ENCODE results near the gene ARHGEF17. TPM values are rescaled to one million over a fixed set of nuclear protein-coding genes. Genes with fewer than 3 reads are reported as not detected.

ARHGEF17 gene
- polyA plus RNA-seq, 2 of the 4 experiments (the other 2 are of a cell fraction) = 7.0 to 16.2 TPM

- WGBS (ENCODE audit: missing lambda C conversion rate) = 93% methylated on average over 2 of the region's 2 CpGs
- DNase-seq (ENCODE audit: low read depth in 1 of 2, low spot score in 1 of 2) = no peak
- ChIA-PET CTCF (interaction anchor here (0.8 to 18.2 kb wide), 5 partner anchors 10 to 82 kb away, joined by 3 to 205 read pairs (median 15); partner anchors contain the start of gene ARHGEF17), POLR2A (no interaction called here)
- no peak overlapping the region for H3K4me3 ChIP-seq
- no peak for ATAC-seq
- TF ChIP-seq ZC3H11A (IDR thresholded peaks at IDR 0.05) (no peak), HES2 (IDR thresholded peaks at IDR 0.05) (no peak), HEYL (CRISPR knock-in tag; IDR thresholded peaks at IDR 0.05) (no peak), EHF (CRISPR knock-in tag; IDR thresholded peaks at IDR 0.05) (no peak), ESRRA (IDR thresholded peaks at IDR 0.05; ENCODE audit: borderline replicate concordance, low read length) (no peak), RARB (CRISPR knock-in tag; IDR thresholded peaks at IDR 0.05) (no peak), POLR2AphosphoS2 (conservative IDR thresholded peaks at IDR 0.05; ENCODE audit: low read length) (no peak)
- H3K9me3 ChIP-seq = no peaks in the 10 kb centered on the region
- H3K4me2 ChIP-seq = no peak overlapping the region
- H3K27ac ChIP-seq = 0 out of 6 replicates have a peak overlapping the region, but pooled peaks of 1 of the 2 experiments have one; percentile 6
- FAIRE-seq = no peak
- H3K4me1 ChIP-seq = peaks cover 9% of the 10 kb centered on the region; the same call in 2 of the 3 replicates
Measured at GRCh38 chr11:73324665-73325035, 16.6 kb downstream of the ARHGEF17 start.

- Histone ChIP-seq H3K4me2 (no peak overlapping the region), H3K4me1 (peaks cover 9% of the 10 kb centered on the region; the same call in 2 of the 3 replicates), H3K9me3 (no peaks in the 10 kb centered on the region), H3K4me3 (no peak overlapping the region), H3K27ac (no peak overlapping the region)
- FAIRE-seq (no peak), ATAC-seq (no peak), DNase-seq (ENCODE audit: low read depth in 1 of 2, low spot score in 1 of 2) (no peak)
- 93% methylated on average over 10 of the region's 13 CpGs for WGBS (ENCODE audit: missing lambda C conversion rate)
- ChIA-PET POLR2A (interaction anchor here (1.0 kb wide), 1 partner anchor 17 kb away, joined by 3 read pairs; no protein-coding TSS in a partner anchor), CTCF (interaction anchor here (0.8 to 18.2 kb wide), 6 partner anchors 10 to 600 kb away, joined by 3 to 205 read pairs (median 21); partner anchors contain the start of gene ARHGEF17)
- TF ChIP-seq REST (IDR thresholded peaks at IDR 0.05) (no peak), TFCP2L1 (CRISPR knock-in tag; IDR thresholded peaks at IDR 0.05) (no peak), NR3C1 (IDR thresholded peaks at IDR 0.05) (no peak), CEBPB (IDR thresholded peaks at IDR 0.05) (no peak), HDAC2 (IDR thresholded peaks at IDR 0.05) (no peak), RARB (CRISPR knock-in tag; IDR thresholded peaks at IDR 0.05) (no peak), EP300 (IDR thresholded peaks at IDR 0.05) (no peak)
Measured at GRCh38 chr11:73325036-73325981, 17.2 kb downstream of the ARHGEF17 start.

DNA sequence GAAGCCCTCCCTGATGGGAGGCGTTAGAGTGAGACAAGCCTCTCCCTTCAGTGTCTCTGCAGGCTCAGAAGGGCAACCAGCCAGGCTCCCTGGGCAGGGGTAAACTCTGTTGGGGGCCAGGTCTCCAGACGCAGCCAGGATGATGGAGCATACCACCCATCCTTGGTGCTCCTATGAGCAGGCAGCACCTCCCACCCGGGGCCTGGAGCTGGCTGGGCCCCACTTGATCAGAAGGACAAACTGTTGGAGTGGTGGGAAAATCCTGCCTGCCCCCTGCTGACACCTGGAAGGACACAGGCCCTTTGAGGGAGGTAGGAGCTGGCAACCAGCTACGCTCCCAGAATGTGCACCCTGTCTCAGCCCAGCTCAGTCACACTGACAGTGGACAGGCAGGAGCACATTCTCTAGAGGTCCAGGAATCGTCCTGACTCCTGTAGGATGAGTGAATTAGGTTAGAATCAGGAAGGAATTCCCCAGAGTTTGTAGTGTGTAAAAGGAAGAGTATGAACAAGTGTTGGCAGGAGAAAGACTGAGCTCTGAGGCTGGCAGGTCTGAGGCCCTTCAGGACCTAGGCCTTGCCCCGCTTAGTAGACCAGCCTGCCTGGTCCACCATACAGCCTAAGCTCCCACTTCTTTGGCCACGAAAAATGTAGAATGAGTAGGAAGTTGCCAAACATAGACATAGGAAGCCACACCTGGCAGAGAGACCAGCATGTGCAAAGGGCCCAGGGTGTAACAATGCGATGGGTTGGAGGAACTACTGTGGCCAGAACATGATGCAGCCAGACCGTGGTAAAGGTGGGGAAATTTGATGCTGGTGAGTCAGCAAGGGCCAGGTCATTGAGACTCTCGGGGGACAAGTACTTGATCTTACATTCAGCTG lies 19.1 kb downstream of the ARHGEF17 start:
- FAIRE-seq = no peak
- 67% methylated on average over 10 of the region's 10 CpGs for WGBS (ENCODE audit: missing lambda C conversion rate)
- Histone ChIP-seq H3K4me2 (no peak overlapping the region), H3K4me3 (no peak overlapping the region), H3K27ac (peak overlapping the region in 1 of 2 experiments; percentile 7; a peak in 1 of 6 replicates), H3K9me3 (no peaks in the 10 kb centered on the region), H3K4me1 (peaks cover 21% of the 10 kb centered on the region)
- DNase-seq (ENCODE audit: low read depth in 1 of 2, low spot score in 1 of 2) = no peak
- ATAC-seq = no peak
- ChIA-PET POLR2A (interaction anchor here (1.2 to 1.9 kb wide), 2 partner anchors 18 to 20 kb away, joined by 4 to 9 read pairs; partner anchors contain the start of gene ARHGEF17), CTCF (interaction anchor here (1.0 to 18.2 kb wide), 10 partner anchors 8 to 602 kb away, joined by 3 to 205 read pairs (median 7); partner anchors contain the start of gene ARHGEF17)
- no peak for TF ChIP-seq PHF8 (IDR thresholded peaks at IDR 0.05; ENCODE audit: borderline replicate concordance, low read depth)
- TF ChIP-seq RARB (CRISPR knock-in tag; IDR thresholded peaks at IDR 0.05) = no peak
- TF ChIP-seq NR3C1 (IDR thresholded peaks at IDR 0.05) = no peak

Measured in A549 (cell line).